Fibroblast of mammary gland (primary cell): ENCODE measurements around the gene TDRD7.

Experiments used
- DNase-seq: peaks from one replicate; pipeline ENCODE4 v3.0.0-alpha.2; 2010; ENCODE audit warnings: low read depth
- H3K4me3 ChIP-seq: 2 replicates; pipeline ENCODE4 v1.5.1; 2011; ENCODE audit warnings: low read depth, mild to moderate bottlenecking, low read length, moderate library complexity; ENCODE audit not compliant: control insufficient read depth
- CTCF ChIP-seq: conservative IDR thresholded peaks from 2 replicates; pipeline ENCODE4 v1.5.1; 2011; ENCODE audit warnings: low read depth, low read length, inconsistent platforms; ENCODE audit not compliant: control insufficient read depth, insufficient read depth

TDRD7 gene

GRCh38 chr9:97406620-97407177 lies 5.2 kb upstream of the TDRD7 start:
- no peak for TF ChIP-seq CTCF
- no peak for DNase-seq
- no peak overlapping the region for H3K4me3 ChIP-seq

GRCh38 chr9:97408562-97408961 lies 3.3 kb upstream of the TDRD7 start:
- TF ChIP-seq CTCF = no peak
- DNase-seq = no peak

DNA sequence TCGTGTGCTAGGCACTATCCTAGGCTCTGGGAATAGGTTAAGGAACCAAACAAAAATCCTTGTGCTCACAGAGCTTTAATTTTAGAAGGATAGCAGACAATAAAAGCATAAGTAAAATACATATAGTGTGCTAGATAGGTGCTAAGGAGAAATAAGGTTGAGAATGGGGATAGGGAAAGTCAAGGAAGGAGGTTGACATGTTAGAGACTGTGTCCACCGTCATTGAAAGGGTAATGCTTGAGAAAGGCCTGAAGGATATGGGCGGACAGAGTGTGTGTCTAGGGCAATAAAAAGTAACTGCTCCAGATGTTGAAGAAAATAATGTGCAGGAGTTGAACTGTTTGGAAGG lies 482 bp upstream of the TDRD7 start:
- peak overlapping the region; percentile 57 for H3K4me3 ChIP-seq
- no peak for TF ChIP-seq CTCF
- no peak for DNase-seq

More at GRCh38 chr9:97408562-97408961, 3.3 kb upstream of the TDRD7 start:
- no peak overlapping the region for H3K4me3 ChIP-seq

- peak overlapping the region; percentile 64 for H3K4me3 ChIP-seq
- no peak for TF ChIP-seq CTCF
- no peak for DNase-seq
These were observed 910 bp downstream of the TDRD7 start for GRCh38 chr9:97412626-97413385.

DNA sequence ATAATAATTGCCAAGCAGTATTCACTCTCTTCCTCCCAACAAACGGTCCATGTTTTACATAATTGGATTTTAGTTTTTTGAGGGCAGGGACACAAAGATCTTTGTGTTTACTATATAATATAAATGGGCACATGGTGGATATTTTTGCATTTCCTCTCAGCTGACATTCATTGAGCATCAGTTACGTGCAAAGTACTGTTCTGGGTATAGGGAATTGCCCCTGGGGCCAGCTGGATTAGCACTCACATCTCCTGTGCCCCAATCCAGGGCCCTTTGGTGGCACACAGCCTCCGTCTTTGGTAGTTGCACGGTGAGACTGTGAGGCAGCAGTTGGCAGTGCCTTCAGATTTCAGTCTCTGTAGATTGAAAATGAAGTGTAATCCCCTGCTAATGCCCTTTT lies 1.6 kb downstream of the TDRD7 start:
- TF ChIP-seq CTCF = no peak
- DNase-seq = no peak
- no peak overlapping the region for H3K4me3 ChIP-seq

DNA sequence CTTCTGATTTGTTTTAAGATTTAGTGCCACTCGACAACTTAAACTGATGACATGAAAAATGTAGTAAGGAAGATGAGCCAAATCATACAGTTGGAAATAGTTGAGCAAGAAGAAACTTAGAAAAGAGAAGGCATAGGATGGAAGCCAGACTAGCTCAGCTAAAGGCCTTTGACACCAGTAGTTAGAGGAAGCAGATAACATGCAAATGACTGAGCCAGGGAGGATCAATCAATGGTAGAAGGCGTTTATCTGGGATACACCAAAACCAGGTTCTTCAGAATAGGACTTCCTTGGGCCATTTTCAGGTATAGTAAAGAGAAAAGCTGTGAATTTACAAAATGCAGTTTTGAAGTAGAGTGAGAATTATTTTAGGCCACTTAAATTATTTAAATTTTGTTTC lies 3.2 kb downstream of the TDRD7 start:
- TF ChIP-seq CTCF = no peak
- no peak for DNase-seq
- H3K4me3 ChIP-seq = no peak overlapping the region
